ENCODE results near the gene ACVR1B.

ACVR1B gene

DNA sequence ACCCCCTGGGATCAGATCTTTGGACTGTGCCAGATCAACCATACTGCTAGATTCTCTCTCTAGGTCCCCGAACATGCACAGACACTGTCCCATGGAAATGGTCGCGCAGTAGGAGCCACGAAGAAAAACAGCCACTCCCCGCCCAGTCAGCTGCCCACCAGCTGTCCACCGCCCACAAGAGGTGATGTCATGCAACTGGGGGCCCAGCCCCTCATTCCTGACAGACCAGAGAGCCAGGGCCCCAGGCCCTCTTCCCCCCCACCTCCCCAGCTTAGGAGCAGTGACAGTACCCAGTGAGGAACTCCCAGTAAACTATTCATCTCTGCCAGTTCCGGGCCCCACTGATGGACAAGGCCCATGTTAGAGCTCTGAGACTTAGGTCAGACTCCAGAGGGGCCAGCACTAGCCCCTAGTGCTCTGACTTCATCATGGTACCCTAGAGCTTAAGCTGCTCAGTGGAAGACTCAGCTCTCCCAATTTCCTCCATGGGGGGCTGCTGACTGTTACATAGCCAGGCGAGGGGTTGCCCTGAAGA, 51.6 kb downstream of the ACVR1B start:
- in situ Hi-C loops (cut with MboI; ENCODE audit: low sequenced_read_pairs), result no loop called here

- in situ Hi-C loops (cut with MboI; ENCODE audit: low sequenced_read_pairs), result no loop called here
Measured at GRCh38 chr12:52003591-52003990, 52.1 kb downstream of the ACVR1B start.

DNA sequence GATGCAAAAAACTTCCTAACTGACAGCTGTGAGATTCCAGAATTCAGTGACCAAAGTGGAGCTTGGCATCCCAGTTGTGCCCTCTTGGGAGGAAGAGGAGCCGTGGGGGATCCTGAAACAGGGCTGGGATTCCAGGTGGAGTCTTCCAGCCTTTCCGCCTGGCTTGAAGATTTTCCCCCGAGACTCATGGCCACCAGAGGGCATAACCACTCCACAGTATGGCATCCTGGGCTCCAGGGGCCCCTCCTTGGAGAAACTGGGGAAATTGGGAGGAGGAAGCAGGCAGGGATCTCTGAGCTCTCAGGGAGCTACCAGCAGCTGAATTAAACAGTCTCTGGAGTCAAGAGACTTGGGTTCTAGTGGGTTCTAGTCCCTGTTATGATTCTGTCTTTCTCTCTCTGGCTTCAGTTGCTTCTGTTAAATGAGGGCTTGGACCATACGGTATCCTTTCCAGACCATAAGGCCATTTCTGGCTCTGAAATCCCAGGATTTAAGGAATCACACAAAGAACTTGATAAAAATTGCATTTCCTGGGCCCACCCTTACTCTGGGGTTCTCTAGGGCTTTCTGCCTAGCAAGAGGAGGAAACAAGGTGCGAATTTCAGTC, 52.6 kb downstream of the ACVR1B start:
- in situ Hi-C loops (cut with MboI; ENCODE audit: low sequenced_read_pairs), result no loop called here

DNA sequence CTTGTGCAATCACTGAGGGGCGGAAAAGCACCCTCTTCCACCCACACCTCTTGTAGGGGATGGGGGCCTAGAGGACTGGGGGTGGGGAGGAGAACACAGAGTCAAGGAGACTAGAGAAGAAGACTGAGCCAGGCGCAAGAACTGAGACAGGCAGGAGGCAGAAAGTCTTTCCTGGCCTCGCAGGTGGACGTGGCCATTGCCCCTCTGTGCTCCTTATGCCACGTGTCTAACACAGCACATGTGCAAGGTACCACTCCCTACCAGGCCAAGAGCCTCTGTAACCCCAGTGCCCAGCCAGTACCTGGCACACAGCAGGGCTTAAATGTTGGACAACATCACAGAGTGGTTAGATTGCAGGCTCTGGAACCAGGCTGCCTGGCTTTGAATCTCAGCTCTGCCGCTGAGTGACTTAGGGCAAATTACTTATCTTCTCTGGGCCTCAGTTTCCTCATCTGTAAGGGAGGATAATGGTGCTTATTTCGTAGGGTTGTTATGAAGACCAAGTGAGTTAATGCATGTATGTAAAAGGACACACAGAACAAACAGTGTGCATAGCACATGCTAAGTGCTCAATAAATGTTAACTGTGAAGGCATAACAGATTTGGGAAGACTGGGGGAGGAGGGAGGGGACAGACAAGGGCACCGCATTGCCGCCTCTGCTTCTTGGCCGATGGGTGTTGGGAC, 53.9 kb downstream of the ACVR1B start:
- in situ Hi-C loops (cut with MboI; ENCODE audit: low sequenced_read_pairs), result no loop called here

GRCh38 chr12:52005903-52006703, 54.6 kb downstream of the ACVR1B start:
- in situ Hi-C loops (cut with MboI; ENCODE audit: low sequenced_read_pairs), result no loop called here

DNA sequence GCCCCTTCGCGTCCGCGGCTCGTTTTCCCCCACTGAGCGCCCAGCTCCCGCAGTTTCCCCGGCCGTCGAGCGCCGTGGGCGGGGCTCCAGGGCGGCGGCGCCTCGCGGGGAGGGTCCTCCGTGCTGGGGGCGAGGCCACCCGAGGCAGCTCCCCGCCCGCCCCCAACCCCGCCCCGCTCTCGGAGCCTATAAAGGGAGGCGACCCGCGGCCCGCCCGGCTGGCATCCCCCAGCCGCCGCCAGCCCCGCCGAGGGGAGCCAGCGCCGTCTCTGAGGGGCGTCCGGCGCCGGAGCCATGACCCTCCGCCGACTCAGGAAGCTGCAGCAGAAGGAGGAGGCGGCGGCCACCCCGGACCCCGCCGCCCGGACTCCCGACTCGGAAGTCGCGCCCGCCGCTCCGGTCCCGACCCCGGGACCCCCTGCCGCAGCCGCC, 55.2 kb downstream of the ACVR1B start, which contains the start of gene TAMALIN:
Gene TAMALIN (plus strand): TSS at position 221 of the 432 bp plus-strand sequence. CDS start 74 bp downstream, at position 295.
- in situ Hi-C loops (cut with MboI; ENCODE audit: low sequenced_read_pairs), result no loop called here

DNA sequence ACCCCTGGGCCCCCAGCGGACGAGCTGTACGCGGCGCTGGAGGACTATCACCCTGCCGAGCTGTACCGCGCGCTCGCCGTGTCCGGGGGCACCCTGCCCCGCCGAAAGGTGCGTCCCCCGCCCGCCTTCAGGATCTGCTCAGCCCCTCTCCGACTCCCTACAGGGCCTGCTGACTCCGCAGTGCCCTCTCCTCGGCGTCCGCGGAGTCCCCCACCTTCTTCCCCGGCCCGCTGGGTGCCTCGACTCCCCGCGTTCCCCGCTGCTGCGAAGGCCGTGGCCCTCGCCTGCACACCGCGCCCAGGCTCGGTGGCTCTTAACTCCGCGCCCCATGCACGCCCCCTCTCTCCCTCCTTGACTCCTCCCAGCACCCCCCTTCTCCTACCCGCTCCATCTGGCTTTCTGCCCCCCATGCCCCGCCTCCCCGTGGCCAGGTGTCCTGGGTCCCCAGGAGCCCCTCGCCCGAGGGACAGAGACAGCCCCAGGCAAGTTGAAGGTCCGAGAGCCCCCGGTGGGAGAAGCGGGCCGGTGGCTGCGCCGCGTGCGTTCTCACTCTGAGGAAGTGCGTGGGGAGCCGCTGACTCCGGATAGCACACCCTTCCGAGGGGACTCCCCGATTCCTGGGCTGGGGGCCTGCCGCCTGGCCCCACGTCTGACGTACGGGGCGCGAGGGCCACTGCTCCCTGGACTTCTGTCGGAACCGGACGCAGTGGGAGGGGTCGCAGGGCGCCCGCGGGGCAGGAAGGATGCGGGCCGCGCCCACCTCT, 55.8 kb downstream of the ACVR1B start:
- in situ Hi-C loops (cut with MboI; ENCODE audit: low sequenced_read_pairs), result no loop called here

GRCh38 chr12:52007982-52008510, 56.5 kb downstream of the ACVR1B start:
- in situ Hi-C loops (cut with MboI; ENCODE audit: low sequenced_read_pairs), result no loop called here

DNA sequence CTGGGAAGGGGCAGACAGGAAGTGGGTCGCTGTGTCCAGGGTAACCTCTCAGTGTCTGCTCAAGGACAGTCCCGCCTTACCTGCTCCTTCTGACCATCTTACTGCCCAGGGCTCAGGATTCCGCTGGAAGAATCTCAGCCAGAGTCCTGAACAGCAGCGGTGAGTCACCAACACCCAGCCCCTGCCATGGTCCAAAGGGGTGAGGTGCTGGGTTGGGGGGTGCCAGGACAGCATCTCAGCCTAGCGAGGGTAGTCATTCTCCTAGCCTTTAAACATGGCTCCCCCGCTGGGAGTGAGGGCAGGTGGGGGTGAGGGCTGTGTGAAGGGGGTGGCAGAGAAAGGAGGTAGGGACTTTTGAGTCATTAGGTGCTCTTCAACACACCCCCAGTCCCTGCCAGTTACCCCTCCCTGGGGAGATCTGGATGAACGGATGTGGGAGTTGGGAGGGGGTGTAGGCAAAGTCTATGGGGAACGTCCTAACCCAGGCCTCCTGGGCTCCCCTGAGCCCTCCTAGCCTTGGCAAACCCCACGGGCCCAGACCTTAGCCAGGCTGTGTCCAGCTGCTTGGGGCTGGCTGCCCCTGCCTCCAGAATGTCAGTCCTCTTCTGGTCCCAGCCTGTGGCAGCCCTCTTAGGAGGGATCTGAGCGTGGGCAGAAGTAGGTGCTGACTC, 57.7 kb downstream of the ACVR1B start:
- in situ Hi-C loops (cut with MboI; ENCODE audit: low sequenced_read_pairs), result no loop called here

- in situ Hi-C loops (cut with MboI; ENCODE audit: low sequenced_read_pairs), result no loop called here
Measured at GRCh38 chr12:52010152-52010622, 58.7 kb downstream of the ACVR1B start.

DNA sequence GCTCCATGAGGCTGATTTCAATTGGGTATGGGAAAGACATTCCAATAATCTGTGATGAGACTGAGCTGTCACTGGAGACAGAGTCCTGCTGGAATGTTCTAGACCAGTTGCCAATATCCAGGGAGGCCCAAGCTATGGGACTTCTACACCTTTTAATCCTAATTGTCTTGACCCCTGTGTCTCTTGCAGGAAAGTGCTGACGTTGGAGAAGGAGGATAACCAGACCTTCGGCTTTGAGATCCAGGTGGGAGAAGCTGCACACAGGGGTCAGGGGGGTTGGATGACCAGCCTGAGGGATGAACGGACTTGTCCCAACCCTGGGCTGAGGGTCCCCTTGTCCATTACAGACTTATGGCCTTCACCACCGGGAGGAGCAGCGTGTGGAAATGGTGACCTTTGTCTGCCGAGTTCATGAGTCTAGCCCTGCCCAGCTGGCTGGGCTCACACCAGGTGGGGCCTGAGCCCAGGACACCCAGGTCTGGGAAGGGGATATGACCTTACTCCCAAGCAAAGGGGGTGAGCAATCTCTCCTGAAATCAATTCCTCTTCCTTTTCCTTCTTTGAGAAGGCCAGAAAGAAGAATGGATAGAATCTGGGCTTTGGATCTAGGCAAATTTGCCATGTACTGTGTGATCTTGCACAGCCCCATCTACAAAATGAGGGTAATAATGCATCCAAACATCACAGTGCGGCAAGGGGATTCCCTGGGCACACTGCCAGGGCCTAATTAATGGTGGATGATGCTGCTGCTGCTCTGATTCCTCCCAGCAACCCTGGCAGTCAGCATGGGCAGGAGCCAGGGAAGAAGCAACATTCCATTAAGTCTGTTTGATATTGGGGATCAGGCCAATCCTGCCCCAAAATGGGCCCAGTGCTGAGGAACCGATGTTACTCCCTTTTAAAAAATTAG, 59.4 kb downstream of the ACVR1B start:
- in situ Hi-C loops (cut with MboI; ENCODE audit: low sequenced_read_pairs), result no loop called here

- in situ Hi-C loops (cut with MboI; ENCODE audit: low sequenced_read_pairs), result no loop called here
Measured at GRCh38 chr12:52011602-52012214, 60.2 kb downstream of the ACVR1B start.

DNA sequence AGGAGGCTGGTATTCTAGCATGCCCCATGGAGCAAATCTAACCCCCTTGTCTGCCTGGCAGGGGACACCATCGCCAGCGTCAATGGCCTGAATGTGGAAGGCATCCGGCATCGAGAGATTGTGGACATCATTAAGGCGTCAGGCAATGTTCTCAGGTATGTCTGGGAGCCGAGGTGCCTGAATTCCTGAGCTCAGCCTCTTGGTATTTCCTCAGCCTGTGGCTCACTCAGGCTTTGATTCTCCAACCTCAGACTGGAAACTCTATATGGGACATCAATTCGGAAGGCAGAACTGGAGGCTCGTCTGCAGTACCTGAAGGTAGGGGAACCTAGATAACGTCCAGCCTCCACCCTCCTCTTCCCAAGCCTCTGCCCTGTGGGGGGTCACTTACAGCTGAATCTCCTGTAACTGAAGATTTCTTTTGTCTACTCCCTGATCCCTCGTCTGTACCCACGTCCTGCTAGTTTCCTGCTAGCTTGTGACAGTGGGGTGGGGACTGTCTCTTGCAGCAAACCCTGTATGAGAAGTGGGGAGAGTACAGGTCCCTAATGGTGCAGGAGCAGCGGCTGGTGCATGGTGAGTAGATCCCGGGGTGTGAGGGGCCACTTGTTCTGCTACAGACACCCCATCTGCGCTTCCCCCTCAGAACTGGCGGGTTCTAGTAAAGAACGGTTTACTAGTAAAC, 62.3 kb downstream of the ACVR1B start:
- in situ Hi-C loops (cut with MboI; ENCODE audit: low sequenced_read_pairs), result no loop called here

DNA sequence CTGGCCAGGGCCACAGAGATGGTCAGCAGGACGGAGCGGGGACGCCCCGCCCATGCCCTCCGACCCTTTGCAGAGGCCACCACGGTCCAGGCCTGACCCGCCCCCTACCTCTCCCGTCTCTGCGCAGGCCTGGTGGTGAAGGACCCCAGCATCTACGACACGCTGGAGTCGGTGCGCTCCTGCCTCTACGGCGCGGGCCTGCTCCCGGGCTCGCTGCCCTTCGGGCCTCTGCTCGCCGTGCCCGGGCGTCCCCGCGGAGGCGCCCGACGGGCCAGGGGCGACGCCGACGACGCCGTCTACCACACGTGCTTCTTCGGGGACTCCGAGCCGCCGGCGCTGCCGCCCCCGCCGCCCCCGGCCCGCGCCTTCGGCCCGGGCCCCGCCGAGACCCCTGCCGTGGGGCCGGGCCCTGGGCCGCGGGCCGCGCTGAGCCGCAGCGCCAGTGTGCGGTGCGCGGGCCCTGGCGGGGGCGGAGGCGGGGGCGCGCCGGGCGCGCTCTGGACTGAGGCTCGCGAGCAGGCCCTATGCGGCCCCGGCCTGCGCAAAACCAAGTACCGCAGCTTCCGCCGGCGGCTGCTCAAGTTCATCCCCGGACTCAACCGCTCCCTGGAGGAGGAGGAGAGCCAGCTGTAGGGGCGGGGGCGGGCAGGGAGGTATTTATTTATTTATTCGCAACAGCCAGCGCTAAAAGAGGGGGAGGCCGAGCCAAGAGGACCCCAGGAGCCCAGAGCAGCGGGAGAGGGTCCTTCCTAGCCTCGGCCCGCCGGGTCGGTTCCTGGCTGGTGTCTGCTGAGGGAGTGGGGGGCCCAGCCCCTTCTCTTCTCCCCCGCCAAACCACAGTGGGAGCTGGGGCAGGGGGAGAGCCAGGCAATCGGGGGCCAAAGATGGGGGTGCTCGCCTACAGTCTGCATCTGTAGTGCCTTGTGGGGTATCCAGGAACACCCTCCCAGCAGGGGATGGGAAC, 63.4 kb downstream of the ACVR1B start:
- in situ Hi-C loops (cut with MboI; ENCODE audit: low sequenced_read_pairs), result no loop called here

GRCh38 chr12:52015532-52016041, 64.1 kb downstream of the ACVR1B start:
- in situ Hi-C loops (cut with MboI; ENCODE audit: low sequenced_read_pairs), result no loop called here

- in situ Hi-C loops (cut with MboI; ENCODE audit: low sequenced_read_pairs), result no loop called here
Measured at GRCh38 chr12:52018433-52019112, 67.1 kb downstream of the ACVR1B start.

Measured in hTERT RPE-1 (cell line).